H9 (cell line): Measurements from ENCODE around the gene GALNT12. TPM values are rescaled to one million over a fixed set of nuclear protein-coding genes. Genes with fewer than 3 reads are reported as not detected.

ENCODE experiments used
- DNase-seq: peaks from one replicate; pipeline ENCODE4 v3.0.0-alpha.2; 2017
- H2AFZ ChIP-seq: one replicate; pipeline ENCODE4 v1.6.1; 2013; ENCODE audit warnings: mild to moderate bottlenecking, low read length, control low read depth, moderate library complexity
- H2AK5ac ChIP-seq: 2 replicates; pipeline ENCODE4 v1.6.1; 2013; ENCODE audit warnings: low read length, control low read depth, mixed read lengths; ENCODE audit not compliant: insufficient read length
- H2BK120ac ChIP-seq: one replicate; pipeline ENCODE4 v1.6.1; 2013; ENCODE audit warnings: low read depth, mild to moderate bottlenecking, low read length, control low read depth, inconsistent platforms; ENCODE audit not compliant: poor library complexity, severe bottlenecking
- H2BK12ac ChIP-seq: 2 replicates; pipeline ENCODE4 v1.6.1; 2013; ENCODE audit warnings: low read length, control low read depth, mixed read lengths, low read depth; ENCODE audit not compliant: insufficient read length
- H2BK15ac ChIP-seq: 2 replicates; pipeline ENCODE4 v1.6.1; 2013; ENCODE audit warnings: low read depth, low read length, control low read depth
- H2BK20ac ChIP-seq: one replicate; pipeline ENCODE4 v1.6.1; 2013; ENCODE audit warnings: low read depth, mild to moderate bottlenecking, low read length, control low read depth, inconsistent platforms; ENCODE audit not compliant: poor library complexity, severe bottlenecking
- H2BK5ac ChIP-seq: 2 replicates; pipeline ENCODE4 v1.6.1; 2013; ENCODE audit warnings: low read length, control low read depth, mixed read lengths; ENCODE audit not compliant: insufficient read length
- H3K14ac ChIP-seq: 2 replicates; pipeline ENCODE4 v1.6.1; 2013; ENCODE audit warnings: low read length, control low read depth; ENCODE audit not compliant: insufficient read depth
- H3K18ac ChIP-seq: 2 replicates; pipeline ENCODE4 v1.6.1; 2013; ENCODE audit warnings: low read depth, mild to moderate bottlenecking, mixed read lengths, low read length, control low read depth; ENCODE audit not compliant: insufficient read length
- H3K23ac ChIP-seq: 2 replicates; pipeline ENCODE4 v1.6.1; 2013; ENCODE audit warnings: low read length, control low read depth, mixed read lengths, low read depth; ENCODE audit not compliant: insufficient read length
- H3K23me2 ChIP-seq: 2 replicates; pipeline ENCODE4 v1.6.1; 2013; ENCODE audit warnings: low read depth, mild to moderate bottlenecking, mixed read lengths, low read length, control low read depth; ENCODE audit not compliant: insufficient read length, poor library complexity, severe bottlenecking
- H3K27ac ChIP-seq: 2 replicates; pipeline ENCODE4 v1.5.1; 2013; ENCODE audit warnings: low read length, control low read depth, mixed read lengths, low read depth; ENCODE audit not compliant: insufficient read length
- H3K27me3 ChIP-seq: 2 replicates; pipeline ENCODE4 v1.6.1; 2013; ENCODE audit warnings: low read length, control low read depth, inconsistent platforms; ENCODE audit not compliant: insufficient read depth
- H3K4ac ChIP-seq: 2 replicates; pipeline ENCODE4 v1.6.1; 2013; ENCODE audit warnings: low read depth, mild to moderate bottlenecking, control low read depth, inconsistent platforms, low read length, moderate library complexity
- H3K4me1 ChIP-seq: 2 replicates; pipeline ENCODE4 v1.6.1; 2013; ENCODE audit warnings: low read length, control low read depth, inconsistent platforms; ENCODE audit not compliant: insufficient read depth
- H3K4me2 ChIP-seq: 2 replicates; pipeline ENCODE4 v1.6.1; 2013; ENCODE audit warnings: low read length, control low read depth, mixed read lengths; ENCODE audit not compliant: insufficient read length, insufficient read depth
- H3K56ac ChIP-seq: 2 replicates; pipeline ENCODE4 v1.6.1; 2013; ENCODE audit warnings: low read depth, mild to moderate bottlenecking, mixed read lengths, low read length, control low read depth; ENCODE audit not compliant: insufficient read length
- H3K79me1 ChIP-seq: 2 replicates; pipeline ENCODE4 v1.6.1; 2013; ENCODE audit warnings: low read depth, mild to moderate bottlenecking, moderate library complexity, low read length, control low read depth, inconsistent platforms; ENCODE audit not compliant: insufficient read depth, poor library complexity, severe bottlenecking
- H3K79me2 ChIP-seq: 2 replicates; pipeline ENCODE4 v1.6.1; 2013; ENCODE audit warnings: low read length, control low read depth, inconsistent platforms; ENCODE audit not compliant: insufficient read depth
- H3K9ac ChIP-seq: 2 replicates; pipeline ENCODE4 v1.6.1; 2013; ENCODE audit warnings: low read length, control low read depth, mixed read lengths; ENCODE audit not compliant: insufficient read length; ENCODE audit errors: extremely low read depth
- H3K9me3 ChIP-seq: one replicate; pipeline ENCODE4 v1.6.1; 2013; ENCODE audit warnings: low read depth, low read length, inconsistent platforms; ENCODE audit not compliant: control insufficient read depth
- H3T11ph ChIP-seq: one replicate; pipeline ENCODE4 v1.6.1; 2013; ENCODE audit warnings: mild to moderate bottlenecking, low read length, control low read depth, inconsistent platforms
- H4K20me1 ChIP-seq: one replicate; pipeline ENCODE4 v1.6.1; 2013; ENCODE audit not compliant: control insufficient read depth, insufficient read length, insufficient read depth
- H4K5ac ChIP-seq: 2 replicates; pipeline ENCODE4 v1.6.1; 2013; ENCODE audit warnings: low read depth, mild to moderate bottlenecking, mixed read lengths, low read length, control low read depth; ENCODE audit not compliant: insufficient read length
- H4K8ac ChIP-seq: replicated peaks from 2 replicates; pipeline ENCODE4 v1.6.1; 2013; ENCODE audit warnings: low read length, control low read depth, mixed read lengths, low read depth; ENCODE audit not compliant: insufficient read length
- H4K91ac ChIP-seq: 2 replicates; pipeline ENCODE4 v1.6.1; 2013; ENCODE audit warnings: low read depth, mild to moderate bottlenecking, moderate library complexity, mixed read lengths, low read length, control low read depth; ENCODE audit not compliant: insufficient read length
- H3K27ac Mint-ChIP-seq, 3 experiments: 2 replicates in 2 of 3; 3 replicates in 1 of 3; pipeline ENCODE4 v1.8.0; 2020 to 2021; ENCODE audit warnings: mixed read lengths in 3 of 3, mild to moderate bottlenecking in 1 of 3, moderate library complexity in 1 of 3
- H3K27me3 Mint-ChIP-seq: 2 replicates; pipeline ENCODE4 v1.8.0; 2021; ENCODE audit warnings: low read depth, mild to moderate bottlenecking, moderate library complexity, mixed read lengths
- H3K36me3 Mint-ChIP-seq, 3 experiments: 2 replicates in 2 of 3; 3 replicates in 1 of 3; pipeline ENCODE4 v1.8.0; 2020 to 2021; ENCODE audit warnings: low read depth in 3 of 3, mixed read lengths in 3 of 3; ENCODE audit not compliant: insufficient read depth in 1 of 3
- H3K4me1 Mint-ChIP-seq, 2 experiments: 2 replicates each; pipeline ENCODE4 v1.8.0; 2020; ENCODE audit warnings: mixed read lengths in 2 of 2
- H3K4me3 Mint-ChIP-seq, 2 experiments: 2 replicates in 1 of 2; 3 replicates in 1 of 2; pipeline ENCODE4 v1.8.0; 2020 to 2021; ENCODE audit warnings: mild to moderate bottlenecking in 2 of 2, mixed read lengths in 2 of 2, moderate library complexity in 1 of 2
- H3K9me3 Mint-ChIP-seq, 2 experiments: 2 replicates in 1 of 2; 3 replicates in 1 of 2; pipeline ENCODE4 v1.8.0; 2020; ENCODE audit warnings: mild to moderate bottlenecking in 2 of 2, mixed read lengths in 2 of 2, moderate library complexity in 1 of 2
- WGBS: extraction: QIAGEN DNeasy Blood & Tissue Kit; methylation state at CpG from one replicate; pipeline ENCODE4 v1.1.7; 2013; ENCODE audit warnings: missing lambda C conversion rate, low lambda C conversion rate, mixed read lengths; ENCODE audit not compliant: insufficient read length; ENCODE audit errors: extremely low coverage; 5-methylcytosine and 5-hydroxymethylcytosine counted together
- total RNA-seq: library from RNA; stranded (reverse); gene quantifications from 2 replicates; pipeline ENCODE4 v1.2.1, GENCODE V29; 2021
- TF ChIP-seq, protein P1 (sequence below): fragments of 200-600 bp; sonication (generic); conservative IDR thresholded peaks from 3 replicates; pipeline ENCODE4 v1.8.0; 2021; ENCODE audit warnings: antibody characterized with exemption, mild to moderate bottlenecking

GALNT12 gene
- total RNA-seq, 1 experiment from 2014 or later = 18.0 TPM

- no peak overlapping the region for H3K56ac ChIP-seq
- H3K79me1 ChIP-seq = no peaks in the 10 kb centered on the region
- H2BK120ac ChIP-seq = no peak overlapping the region
- no peak for DNase-seq
- no peaks in the 10 kb centered on the region for H3K9me3 ChIP-seq
- H2BK20ac ChIP-seq = no peak overlapping the region
- no peaks in the 10 kb centered on the region for H3K4me1 Mint-ChIP-seq
- no peak overlapping the region for H3K14ac ChIP-seq
- H3K4me3 Mint-ChIP-seq = no peak overlapping the region
- WGBS = no CpG with 5 or more reads among the region's 6 CpGs
- peaks cover 19% of the 10 kb centered on the region for H3K27me3 Mint-ChIP-seq
- H4K20me1 ChIP-seq = no peaks in the 10 kb centered on the region
- no peaks in the 10 kb centered on the region for H3K36me3 Mint-ChIP-seq
- H3K79me2 ChIP-seq = no peaks in the 10 kb centered on the region
- no peak overlapping the region for H3K4ac ChIP-seq
- H3T11ph ChIP-seq = no peak overlapping the region
- H3K23ac ChIP-seq = no peak overlapping the region
- no peak overlapping the region for H3K27ac ChIP-seq
- no peak overlapping the region for H2AFZ ChIP-seq
- H4K91ac ChIP-seq = no peak overlapping the region
- H4K5ac ChIP-seq = no peak overlapping the region
- H3K18ac ChIP-seq = no peak overlapping the region
- no peak overlapping the region for H4K8ac ChIP-seq
- no peak overlapping the region for H3K4me2 ChIP-seq
- H2AK5ac ChIP-seq = no peak overlapping the region
- no peak overlapping the region for H2BK5ac ChIP-seq
- no peaks in the 10 kb centered on the region for H3K23me2 ChIP-seq
- no peaks in the 10 kb centered on the region for H3K27me3 ChIP-seq
- TF ChIP-seq, protein P1, sequence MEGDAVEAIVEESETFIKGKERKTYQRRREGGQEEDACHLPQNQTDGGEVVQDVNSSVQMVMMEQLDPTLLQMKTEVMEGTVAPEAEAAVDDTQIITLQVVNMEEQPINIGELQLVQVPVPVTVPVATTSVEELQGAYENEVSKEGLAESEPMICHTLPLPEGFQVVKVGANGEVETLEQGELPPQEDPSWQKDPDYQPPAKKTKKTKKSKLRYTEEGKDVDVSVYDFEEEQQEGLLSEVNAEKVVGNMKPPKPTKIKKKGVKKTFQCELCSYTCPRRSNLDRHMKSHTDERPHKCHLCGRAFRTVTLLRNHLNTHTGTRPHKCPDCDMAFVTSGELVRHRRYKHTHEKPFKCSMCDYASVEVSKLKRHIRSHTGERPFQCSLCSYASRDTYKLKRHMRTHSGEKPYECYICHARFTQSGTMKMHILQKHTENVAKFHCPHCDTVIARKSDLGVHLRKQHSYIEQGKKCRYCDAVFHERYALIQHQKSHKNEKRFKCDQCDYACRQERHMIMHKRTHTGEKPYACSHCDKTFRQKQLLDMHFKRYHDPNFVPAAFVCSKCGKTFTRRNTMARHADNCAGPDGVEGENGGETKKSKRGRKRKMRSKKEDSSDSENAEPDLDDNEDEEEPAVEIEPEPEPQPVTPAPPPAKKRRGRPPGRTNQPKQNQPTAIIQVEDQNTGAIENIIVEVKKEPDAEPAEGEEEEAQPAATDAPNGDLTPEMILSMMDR = no peak
- H3K27ac Mint-ChIP-seq = no peak overlapping the region
- H3K4me1 ChIP-seq = no peaks in the 10 kb centered on the region
- no peak overlapping the region for H2BK12ac ChIP-seq
- H2BK15ac ChIP-seq = no peak overlapping the region
- peaks cover 0 to 5% of the 10 kb centered on the region in 2 experiments; a peak in 4 of 5 replicates for H3K9me3 Mint-ChIP-seq
- no peak overlapping the region for H3K9ac ChIP-seq
Observed at GRCh38 chr9:98866435-98867102, 59.1 kb downstream of the GALNT12 start.
